HepG2 (cell line): Measurements from ENCODE around the gene RIN3. TPM values are rescaled to one million over a fixed set of nuclear protein-coding genes. Genes with fewer than 3 reads are reported as not detected.

Experiments
- ATAC-seq: fragments of 200-7000 bp; cut with Tn5 transposase; 3 replicates; pipeline ENCODE4 v1.9.1; 2020; ENCODE audit warnings: mild to moderate bottlenecking, moderate library complexity
- BruUV-seq: library from RNA; stranded (reverse); fragments of 400-500 nt; replicated peaks from 2 replicates; lab custom pipeline; 2021; lab: Mats Ljungman, UMichigan
- CTCF ChIA-PET: fragments of 300-600 bp; formaldehyde crosslinking; extraction: SDS; loops from one replicate; lab custom pipeline; 2021; ENCODE audit warnings: low total read pairs, inconsistent platforms, low intra/inter-chr PET ratio; lab: Yijun Ruan, JAX
- POLR2A ChIA-PET: fragments of 350-600 bp; sonication (Branson Sonifier 250); formaldehyde crosslinking; loops from one replicate; lab custom pipeline; 2020; ENCODE audit warnings: antibody characterized with exemption, inconsistent platforms; lab: Yijun Ruan, JAX
- DNase-seq: peaks from one replicate; pipeline ENCODE4 v3.0.0-alpha.2; 2015; ENCODE audit warnings: low spot score
- FAIRE-seq: peaks from 3 replicates; lab custom pipeline; 2011; peaks lifted over from hg19 to GRCh38; lab: Jason Lieb, UNC
- H2AFZ ChIP-seq: one replicate; pipeline ENCODE4 v1.6.1; 2011; ENCODE audit warnings: low read length, inconsistent platforms
- H3K27ac ChIP-seq: fragments of 300-600 bp; 3 replicates; pipeline ENCODE4 v1.8.0; 2011; ENCODE audit warnings: mixed run types, mild to moderate bottlenecking, mixed read lengths, low read length, inconsistent platforms; ENCODE audit not compliant: insufficient read depth; ENCODE audit errors: extremely low read length
- H3K27me3 ChIP-seq, 2 experiments: fragments of 200-600 bp in 1 of 2; 2 replicates in 1 of 2; 3 replicates in 1 of 2; pipeline versions ENCODE4 v1.6.0 to v1.8.0; 2011; ENCODE audit warnings: low read length in 2 of 2, mild to moderate bottlenecking in 2 of 2, moderate library complexity in 2 of 2, inconsistent platforms in 1 of 2; ENCODE audit not compliant: insufficient read depth in 2 of 2, control insufficient read depth in 1 of 2
- H3K36me3 ChIP-seq, 2 experiments: fragments of 200-600 bp in 1 of 2; replicated peaks in 1 of 2; 2 replicates in 1 of 2; 3 replicates in 1 of 2; pipeline versions ENCODE4 v1.5.1 to v1.8.0; 2011; ENCODE audit warnings: low read length in 2 of 2, inconsistent platforms in 1 of 2; ENCODE audit not compliant: insufficient read depth in 2 of 2, control insufficient read depth in 1 of 2
- H3K4me1 ChIP-seq: 2 replicates; pipeline ENCODE4 v1.5.1; 2012; ENCODE audit warnings: low read length, inconsistent platforms; ENCODE audit not compliant: insufficient read depth
- H3K4me2 ChIP-seq: 2 replicates; pipeline ENCODE4 v1.6.0; 2011; ENCODE audit warnings: low read depth, low read length, inconsistent platforms
- H3K4me3 ChIP-seq, 3 experiments: fragments of 200-600 bp in 1 of 3; sonication (generic), shearing (Covaris generic) in 1 of 3; replicated peaks in 1 of 3; 2 replicates each; pipeline ENCODE4 v1.5.1; 2011 to 2016; ENCODE audit warnings: low read length in 3 of 3, inconsistent platforms in 2 of 3, low read depth in 2 of 3, mild to moderate bottlenecking in 2 of 3, control low read depth in 1 of 3, mixed read lengths in 1 of 3; ENCODE audit not compliant: insufficient read depth in 1 of 3
- H3K79me2 ChIP-seq: one replicate; pipeline ENCODE4 v1.6.1; 2011; ENCODE audit warnings: low read length, inconsistent platforms; ENCODE audit not compliant: insufficient read depth
- H3K9ac ChIP-seq: 2 replicates; pipeline ENCODE4 v1.6.0; 2011; ENCODE audit warnings: mild to moderate bottlenecking, low read depth, low read length, inconsistent platforms; ENCODE audit not compliant: insufficient read depth
- H3K9me3 ChIP-seq: 2 replicates; pipeline ENCODE4 v1.5.1; 2012; ENCODE audit warnings: mild to moderate bottlenecking, low read length
- H4K20me1 ChIP-seq: 2 replicates; pipeline ENCODE4 v1.6.0; 2011; ENCODE audit warnings: inconsistent platforms, mild to moderate bottlenecking, low read length, moderate library complexity; ENCODE audit not compliant: insufficient read depth
- CEBPB ChIP-seq: IDR thresholded peaks from 2 replicates; pipeline ENCODE4 v1.6.1; 2011; ENCODE audit warnings: low read depth, low read length, improper control_type of control experiment, borderline replicate concordance
- MED13 ChIP-seq: sonication (generic); formaldehyde crosslinking; IDR thresholded peaks from 2 replicates; pipeline ENCODE4 v1.5.0; 2020; ENCODE audit warnings: missing genetic modification reagents
- RBAK ChIP-seq: sonication (generic); formaldehyde crosslinking; IDR thresholded peaks from 2 replicates; pipeline ENCODE4 v1.5.1; 2020; ENCODE audit warnings: mild to moderate bottlenecking, missing genetic modification reagents
- RXRB ChIP-seq: IDR thresholded peaks from 2 replicates; pipeline ENCODE4 v1.6.1; 2016; ENCODE audit warnings: borderline replicate concordance, missing genetic modification reagents, missing compliant biosample characterization
- SIN3A ChIP-seq: IDR thresholded peaks from 2 replicates; pipeline ENCODE4 v1.6.1; 2011; ENCODE audit warnings: low read depth, mild to moderate bottlenecking, control low read depth, low read length, borderline replicate concordance
- WGBS: methylation state at CpG from one replicate; pipeline ENCODE4 v1.1.6; 2017; ENCODE audit warnings: low lambda C conversion rate; 5-methylcytosine and 5-hydroxymethylcytosine counted together
- in situ Hi-C: cut with HindIII; loops from 2 replicates; pipeline ENCODE4 v1.10.0; 2017; ENCODE audit warnings: low pct_unique_long_range_greater_than_20kb; ENCODE audit not compliant: extremely low pct_ligation_motif_present
- intact Hi-C: fragments of 100-400 bp; cut with micrococcal nuclease; formaldehyde crosslinking; loops from one replicate; pipeline ENCODE4 v1.10.0; 2022; ENCODE audit not compliant: unreplicated experiment
- polyA plus RNA-seq, 8 experiments: library from polyadenylated mRNA; depleted of rRNA in 3 of 8; stranded (reverse) in 7 of 8; unstranded in 1 of 8; fragments of >200 nt; fragmentation: Illumina TruSeq in 4 of 8; extraction: Trizol in 4 of 8; gene quantifications; 2 replicates each; pipeline versions ENCODE4 v1.2.1 to v1.2.3, GENCODE V29; 2011 to 2016; ENCODE audit warnings: low read depth in 4 of 8, missing spikeins in 1 of 8, mixed read lengths in 1 of 8; ENCODE audit not compliant: insufficient read depth in 1 of 8
- total RNA-seq, 5 experiments: library from RNA; depleted of rRNA; stranded (reverse); fragments of >200 nt; fragmentation: Illumina TruSeq; extraction: Trizol; gene quantifications; 2 replicates each; pipeline ENCODE4 v1.2.3, GENCODE V29; 2016; ENCODE audit warnings: low read depth in 1 of 5
- TF ChIP-seq, protein P1 (sequence below): sonication (generic); formaldehyde crosslinking; IDR thresholded peaks from 2 replicates; pipeline ENCODE4; 2020; ENCODE audit warnings: missing genetic modification reagents, mild to moderate bottlenecking, borderline replicate concordance
- TF ChIP-seq, protein P2 (sequence below): IDR thresholded peaks from 2 replicates; pipeline ENCODE4 v1.6.1; 2012; ENCODE audit warnings: low read depth, low read length, improper control_type of control experiment
- TF ChIP-seq, protein P3 (sequence below): sonication (generic); formaldehyde crosslinking; IDR thresholded peaks from 2 replicates; pipeline ENCODE4 v1.8.1; 2022; ENCODE audit warnings: mild to moderate bottlenecking, missing genetic modification reagents
- TF ChIP-seq, protein P4 (sequence below): IDR thresholded peaks from 2 replicates; pipeline ENCODE4 v1.6.1; 2016; ENCODE audit warnings: low read depth, control low read depth
- TF ChIP-seq, protein P5 (sequence below): sonication (generic); formaldehyde crosslinking; IDR thresholded peaks from 2 replicates; pipeline ENCODE4 v1.4.0; 2020; ENCODE audit warnings: missing genetic modification reagents

Gene RIN3
- total and polyA plus RNA-seq, 2 of the 13 experiments (the other 11 are each of a cell fraction or from before 2014, with no cell fraction given): 2.3 to 3.6 TPM

DNA sequence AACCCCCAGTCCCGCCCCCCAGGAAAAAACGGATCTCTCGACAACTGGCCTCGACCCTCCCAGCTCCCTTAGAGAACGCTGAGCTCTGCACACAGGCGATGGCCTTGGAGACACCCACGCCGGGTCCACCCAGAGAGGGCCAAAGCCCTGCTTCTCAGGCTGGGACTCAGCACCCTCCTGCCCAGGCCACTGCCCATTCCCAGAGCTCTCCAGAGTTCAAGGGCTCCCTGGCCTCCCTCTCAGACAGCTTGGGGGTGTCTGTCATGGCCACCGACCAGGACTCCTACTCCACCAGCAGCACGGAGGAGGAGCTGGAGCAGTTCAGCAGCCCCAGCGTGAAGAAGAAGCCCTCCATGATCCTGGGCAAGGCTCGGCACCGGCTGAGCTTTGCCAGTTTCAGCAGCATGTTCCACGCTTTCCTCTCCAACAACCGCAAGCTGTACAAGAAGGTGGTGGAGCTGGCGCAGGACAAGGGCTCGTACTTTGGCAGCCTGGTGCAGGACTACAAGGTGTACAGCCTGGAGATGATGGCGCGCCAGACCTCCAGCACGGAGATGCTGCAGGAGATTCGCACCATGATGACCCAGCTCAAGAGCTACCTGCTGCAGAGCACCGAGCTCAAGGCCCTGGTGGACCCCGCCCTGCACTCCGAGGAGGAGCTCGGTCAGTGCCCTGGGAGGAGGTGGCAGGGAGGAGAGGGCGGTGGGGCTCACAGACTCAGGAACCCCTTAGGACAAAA is 139.0 kb downstream of the RIN3 start (continued):
- TF ChIP-seq, protein P1, sequence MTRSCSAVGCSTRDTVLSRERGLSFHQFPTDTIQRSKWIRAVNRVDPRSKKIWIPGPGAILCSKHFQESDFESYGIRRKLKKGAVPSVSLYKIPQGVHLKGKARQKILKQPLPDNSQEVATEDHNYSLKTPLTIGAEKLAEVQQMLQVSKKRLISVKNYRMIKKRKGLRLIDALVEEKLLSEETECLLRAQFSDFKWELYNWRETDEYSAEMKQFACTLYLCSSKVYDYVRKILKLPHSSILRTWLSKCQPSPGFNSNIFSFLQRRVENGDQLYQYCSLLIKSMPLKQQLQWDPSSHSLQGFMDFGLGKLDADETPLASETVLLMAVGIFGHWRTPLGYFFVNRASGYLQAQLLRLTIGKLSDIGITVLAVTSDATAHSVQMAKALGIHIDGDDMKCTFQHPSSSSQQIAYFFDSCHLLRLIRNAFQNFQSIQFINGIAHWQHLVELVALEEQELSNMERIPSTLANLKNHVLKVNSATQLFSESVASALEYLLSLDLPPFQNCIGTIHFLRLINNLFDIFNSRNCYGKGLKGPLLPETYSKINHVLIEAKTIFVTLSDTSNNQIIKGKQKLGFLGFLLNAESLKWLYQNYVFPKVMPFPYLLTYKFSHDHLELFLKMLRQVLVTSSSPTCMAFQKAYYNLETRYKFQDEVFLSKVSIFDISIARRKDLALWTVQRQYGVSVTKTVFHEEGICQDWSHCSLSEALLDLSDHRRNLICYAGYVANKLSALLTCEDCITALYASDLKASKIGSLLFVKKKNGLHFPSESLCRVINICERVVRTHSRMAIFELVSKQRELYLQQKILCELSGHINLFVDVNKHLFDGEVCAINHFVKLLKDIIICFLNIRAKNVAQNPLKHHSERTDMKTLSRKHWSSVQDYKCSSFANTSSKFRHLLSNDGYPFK (CRISPR knock-in tag): no peak
- TF ChIP-seq CEBPB: no peak
- TF ChIP-seq SIN3A: no peak
- no peak for TF ChIP-seq RXRB

DNA sequence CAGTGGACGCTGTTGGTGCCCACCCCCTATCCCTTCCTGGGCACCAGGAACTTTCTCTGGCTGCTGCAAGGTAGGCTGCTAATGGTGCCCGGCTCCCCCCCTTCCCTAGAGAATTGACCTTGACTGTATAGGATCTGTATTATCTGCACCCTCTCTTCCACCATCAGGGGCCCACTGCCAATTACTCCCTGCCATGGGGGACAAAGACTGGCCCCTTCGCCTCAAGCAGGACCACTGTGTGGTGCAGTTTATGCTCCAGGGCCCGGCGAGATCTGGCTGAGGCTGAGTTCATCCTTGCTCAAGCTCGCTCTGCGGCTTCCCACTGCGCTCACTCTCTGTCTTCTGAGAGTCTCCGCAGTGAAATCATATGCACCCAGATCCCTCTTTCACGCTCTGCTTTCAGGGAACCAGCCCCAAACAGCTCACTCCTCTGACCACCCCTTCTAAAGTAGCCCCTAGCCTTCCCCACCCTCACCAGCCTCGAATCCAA is 139.6 kb downstream of the RIN3 start:
- H3K9ac ChIP-seq: no peak overlapping the region
- ChIA-PET POLR2A (no interaction called here), CTCF (no interaction called here)
- TF ChIP-seq, protein P2, sequence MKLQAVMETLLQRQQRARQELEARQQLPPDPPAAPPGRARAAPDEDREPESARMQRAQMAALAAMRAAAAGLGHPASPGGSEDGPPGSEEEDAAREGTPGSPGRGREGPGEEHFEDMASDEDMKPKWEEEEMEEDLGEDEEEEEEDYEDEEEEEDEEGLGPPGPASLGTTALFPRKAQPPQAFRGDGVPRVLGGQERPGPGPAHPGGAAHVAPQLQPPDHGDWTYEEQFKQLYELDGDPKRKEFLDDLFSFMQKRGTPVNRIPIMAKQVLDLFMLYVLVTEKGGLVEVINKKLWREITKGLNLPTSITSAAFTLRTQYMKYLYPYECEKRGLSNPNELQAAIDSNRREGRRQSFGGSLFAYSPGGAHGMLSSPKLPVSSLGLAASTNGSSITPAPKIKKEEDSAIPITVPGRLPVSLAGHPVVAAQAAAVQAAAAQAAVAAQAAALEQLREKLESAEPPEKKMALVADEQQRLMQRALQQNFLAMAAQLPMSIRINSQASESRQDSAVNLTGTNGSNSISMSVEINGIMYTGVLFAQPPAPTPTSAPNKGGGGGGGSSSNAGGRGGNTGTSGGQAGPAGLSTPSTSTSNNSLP: no peak
- TF ChIP-seq, protein P3, sequence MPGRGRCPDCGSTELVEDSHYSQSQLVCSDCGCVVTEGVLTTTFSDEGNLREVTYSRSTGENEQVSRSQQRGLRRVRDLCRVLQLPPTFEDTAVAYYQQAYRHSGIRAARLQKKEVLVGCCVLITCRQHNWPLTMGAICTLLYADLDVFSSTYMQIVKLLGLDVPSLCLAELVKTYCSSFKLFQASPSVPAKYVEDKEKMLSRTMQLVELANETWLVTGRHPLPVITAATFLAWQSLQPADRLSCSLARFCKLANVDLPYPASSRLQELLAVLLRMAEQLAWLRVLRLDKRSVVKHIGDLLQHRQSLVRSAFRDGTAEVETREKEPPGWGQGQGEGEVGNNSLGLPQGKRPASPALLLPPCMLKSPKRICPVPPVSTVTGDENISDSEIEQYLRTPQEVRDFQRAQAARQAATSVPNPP (CRISPR knock-in tag): no peak
- TF ChIP-seq, protein P4, sequence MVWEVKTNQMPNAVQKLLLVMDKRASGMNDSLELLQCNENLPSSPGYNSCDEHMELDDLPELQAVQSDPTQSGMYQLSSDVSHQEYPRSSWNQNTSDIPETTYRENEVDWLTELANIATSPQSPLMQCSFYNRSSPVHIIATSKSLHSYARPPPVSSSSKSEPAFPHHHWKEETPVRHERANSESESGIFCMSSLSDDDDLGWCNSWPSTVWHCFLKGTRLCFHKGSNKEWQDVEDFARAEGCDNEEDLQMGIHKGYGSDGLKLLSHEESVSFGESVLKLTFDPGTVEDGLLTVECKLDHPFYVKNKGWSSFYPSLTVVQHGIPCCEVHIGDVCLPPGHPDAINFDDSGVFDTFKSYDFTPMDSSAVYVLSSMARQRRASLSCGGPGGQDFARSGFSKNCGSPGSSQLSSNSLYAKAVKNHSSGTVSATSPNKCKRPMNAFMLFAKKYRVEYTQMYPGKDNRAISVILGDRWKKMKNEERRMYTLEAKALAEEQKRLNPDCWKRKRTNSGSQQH (CRISPR knock-in tag): no peak
- TF ChIP-seq, protein P5, sequence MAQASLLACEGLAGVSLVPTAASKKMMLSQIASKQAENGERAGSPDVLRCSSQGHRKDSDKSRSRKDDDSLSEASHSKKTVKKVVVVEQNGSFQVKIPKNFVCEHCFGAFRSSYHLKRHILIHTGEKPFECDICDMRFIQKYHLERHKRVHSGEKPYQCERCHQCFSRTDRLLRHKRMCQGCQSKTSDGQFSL (CRISPR knock-in tag): no peak
- no peak for TF ChIP-seq MED13 (CRISPR knock-in tag)
- TF ChIP-seq RBAK (CRISPR knock-in tag): no peak
- no peaks in the 10 kb centered on the region for H3K79me2 ChIP-seq
- no peak overlapping the region for H3K4me3 ChIP-seq
- WGBS: 98% methylated on average over 10 of the region's 11 CpGs
- H3K4me1 ChIP-seq: no peaks in the 10 kb centered on the region
- no peak overlapping the region for H3K27ac ChIP-seq
- intact Hi-C loops (no loop called here), in situ Hi-C loops (no loop called here)
- DNase-seq (no peak), FAIRE-seq (no peak), ATAC-seq (no peak)
- H4K20me1 ChIP-seq: no peaks in the 10 kb centered on the region
- no TSS peak for BruUV-seq
- H3K36me3 ChIP-seq: peaks cover 1 to 3% of the 10 kb centered on the region in 2 experiments; a peak in 3 of 5 replicates
- H2AFZ ChIP-seq: no peak overlapping the region
- no peak overlapping the region for H3K4me2 ChIP-seq
- H3K9me3 ChIP-seq: no peaks in the 10 kb centered on the region
- H3K27me3 ChIP-seq: no peaks in the 10 kb centered on the region
